SK-N-MC (cell line): Measurements from ENCODE around the gene TPM4.

ENCODE experiments used
- EZH2 ChIP-seq: fragments of 200-600 bp; sonication (generic); IDR thresholded peaks from one replicate; pipeline ENCODE4 v1.6.1; 2017; ENCODE audit warnings: antibody characterized with exemption
- FOXP2 ChIP-seq: optimal IDR thresholded peaks from 2 replicates; pipeline ENCODE3; 2011; ENCODE audit warnings: mild to moderate bottlenecking, moderate library complexity; ENCODE audit not compliant: insufficient read depth; ENCODE audit errors: extremely low read length, control extremely low read depth
- POLR2AphosphoS5 ChIP-seq: IDR thresholded peaks from 2 replicates; pipeline ENCODE4 v1.6.1; 2012; ENCODE audit warnings: mild to moderate bottlenecking, low read depth, low read length, borderline replicate concordance

DNA sequence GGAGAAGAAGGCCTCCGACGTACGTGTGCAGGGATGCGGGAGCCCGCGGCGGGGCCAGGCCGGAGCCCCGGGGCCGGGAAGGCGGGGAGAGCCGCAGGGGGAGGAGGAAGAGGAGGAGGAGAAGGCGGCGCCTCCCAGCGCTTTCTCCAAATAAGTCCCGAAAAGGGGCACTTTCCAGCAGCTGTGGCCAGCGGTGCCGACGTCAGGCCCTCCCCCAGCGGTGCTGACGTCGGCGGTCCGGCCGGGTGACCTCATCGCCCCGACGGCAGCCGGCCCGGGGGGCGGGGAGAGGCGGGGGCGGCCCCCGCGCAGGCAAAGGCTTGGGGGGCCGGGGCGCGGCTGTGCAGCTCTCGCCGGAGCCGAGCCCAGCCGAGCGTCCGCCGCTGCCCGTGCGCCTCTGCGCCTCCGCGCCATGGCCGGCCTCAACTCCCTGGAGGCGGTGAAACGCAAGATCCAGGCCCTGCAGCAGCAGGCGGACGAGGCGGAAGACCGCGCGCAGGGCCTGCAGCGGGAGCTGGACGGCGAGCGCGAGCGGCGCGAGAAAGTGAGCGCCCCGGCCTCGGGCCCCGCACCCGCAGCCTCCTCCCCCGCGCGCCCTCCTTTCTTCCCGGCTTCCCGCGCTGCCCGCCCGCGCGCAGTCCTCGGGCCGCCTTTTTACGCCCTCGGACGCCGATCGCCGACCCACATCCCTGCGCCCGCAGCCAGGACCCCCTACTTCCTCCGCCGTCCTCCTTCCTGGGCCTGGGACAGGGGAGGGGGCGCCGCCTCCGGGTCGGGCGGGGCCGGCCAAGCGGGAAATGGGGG is at the start of gene TPM4:
- TF ChIP-seq EZH2: no peak
- peak; percentile 19; the same call in 1 of the 2 replicates for TF ChIP-seq POLR2AphosphoS5
- TF ChIP-seq FOXP2: no peak
